ENCODE results near the gene PTGFRN.

The PTGFRN gene

DNA sequence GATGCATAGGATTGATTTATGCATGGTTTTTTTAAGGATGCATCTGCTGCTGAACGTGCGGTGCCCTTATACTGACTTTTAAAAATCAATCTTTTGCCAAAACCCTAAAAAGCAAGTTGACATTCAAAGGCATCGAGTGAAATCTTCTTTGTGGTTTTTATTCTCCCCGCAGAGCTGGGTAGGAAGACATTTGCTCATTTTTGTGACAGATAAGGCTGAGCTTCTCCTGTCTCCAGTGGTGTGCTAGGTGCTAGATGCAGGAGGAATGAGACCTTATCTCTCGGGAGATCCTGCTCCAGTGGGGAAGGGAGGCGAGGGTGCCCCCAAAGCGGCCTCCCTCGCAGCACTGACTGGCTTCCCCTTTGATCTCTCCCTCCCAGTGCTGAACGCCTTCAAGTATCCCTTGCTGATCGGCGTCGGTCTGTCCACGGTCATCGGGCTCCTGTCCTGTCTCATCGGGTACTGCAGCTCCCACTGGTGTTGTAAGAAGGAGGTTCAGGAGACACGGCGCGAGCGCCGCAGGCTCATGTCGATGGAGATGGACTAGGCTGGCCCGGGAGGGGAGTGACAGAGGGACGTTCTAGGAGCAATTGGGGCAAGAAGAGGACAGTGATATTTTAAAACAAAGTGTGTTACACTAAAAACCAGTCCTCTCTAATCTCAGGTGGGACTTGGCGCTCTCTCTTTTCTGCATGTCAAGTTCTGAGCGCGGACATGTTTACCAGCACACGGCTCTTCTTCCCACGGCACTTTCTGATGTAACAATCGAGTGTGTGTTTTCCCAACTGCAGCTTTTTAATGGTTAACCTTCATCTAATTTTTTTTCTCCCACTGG is 76.9 kb downstream of the PTGFRN start:
- H3K9ac ChIP-seq (ENCODE audit: low read depth, low read length), result no peak overlapping the region
- H3K36me3 ChIP-seq (ENCODE audit: insufficient read depth, low read depth, low read length), result peaks cover 23% of the 10 kb centered on the region
- no peak overlapping the region for H3K4me3 ChIP-seq (ENCODE audit: low read length)

DNA sequence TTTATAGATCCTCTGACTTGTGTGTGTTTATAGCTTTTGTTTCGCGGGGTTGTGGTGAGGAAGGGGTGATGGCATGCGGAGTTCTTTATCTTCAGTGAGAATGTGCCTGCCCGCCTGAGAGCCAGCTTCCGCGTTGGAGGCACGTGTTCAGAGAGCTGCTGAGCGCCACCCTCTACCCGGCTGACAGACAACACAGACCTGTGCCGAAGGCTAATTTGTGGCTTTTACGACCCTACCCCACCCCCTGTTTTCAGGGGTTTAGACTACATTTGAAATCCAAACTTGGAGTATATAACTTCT is 77.5 kb downstream of the PTGFRN start:
- Histone ChIP-seq H3K4me3 (ENCODE audit: low read length) (no peak overlapping the region), H3K9ac (ENCODE audit: low read depth, low read length) (no peak overlapping the region), H3K27me3 (ENCODE audit: insufficient read depth, low read length) (no peaks in the 10 kb centered on the region), H3K9me3 (ENCODE audit: insufficient read depth, low read depth, low read length) (no peaks in the 10 kb centered on the region), H3K4me1 (ENCODE audit: insufficient read depth, low read length) (peaks cover 5% of the 10 kb centered on the region; the same call in 1 of the 2 replicates), H3K27ac (ENCODE audit: low read length) (no peak overlapping the region), H3K36me3 (ENCODE audit: insufficient read depth, low read depth, low read length) (peaks cover 23% of the 10 kb centered on the region)

More for the DNA sequence above, 76.9 kb downstream of the PTGFRN start:
- peaks cover under 1% of the 10 kb centered on the region; the same call in 1 of the 2 replicates for H3K4me1 ChIP-seq (ENCODE audit: insufficient read depth, low read length)
- no peaks in the 10 kb centered on the region for H3K27me3 ChIP-seq (ENCODE audit: insufficient read depth, low read length)
- no peak overlapping the region for H3K27ac ChIP-seq (ENCODE audit: low read length)
- H3K9me3 ChIP-seq (ENCODE audit: insufficient read depth, low read depth, low read length), result no peaks in the 10 kb centered on the region

DNA sequence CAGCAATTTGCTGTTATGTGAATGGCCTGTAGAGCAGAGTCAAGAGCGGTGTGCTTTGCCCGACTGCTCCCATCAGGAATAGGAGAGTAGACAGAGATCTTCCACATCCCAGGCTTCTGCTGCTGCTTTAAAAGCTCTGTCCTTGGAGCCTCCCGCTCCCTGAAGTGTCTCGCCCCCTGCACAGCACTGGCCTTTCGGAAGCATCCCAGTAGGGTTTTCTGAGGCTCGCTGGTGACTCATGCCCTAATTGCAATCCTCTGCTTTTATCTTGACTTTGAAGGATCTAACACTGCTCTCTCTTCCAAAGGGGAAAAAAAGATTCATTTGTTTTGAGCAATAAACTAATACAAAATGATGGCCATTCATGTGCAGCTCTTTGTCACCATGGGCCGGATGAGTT is 78.5 kb downstream of the PTGFRN start:
- Histone ChIP-seq H3K4me3 (ENCODE audit: low read length) (no peak overlapping the region), H3K9ac (ENCODE audit: low read depth, low read length) (no peak overlapping the region), H3K27me3 (ENCODE audit: insufficient read depth, low read length) (no peaks in the 10 kb centered on the region), H3K4me1 (ENCODE audit: insufficient read depth, low read length) (peaks cover 5% of the 10 kb centered on the region; the same call in 1 of the 2 replicates), H3K27ac (ENCODE audit: low read length) (no peak overlapping the region), H3K36me3 (ENCODE audit: insufficient read depth, low read depth, low read length) (peaks cover 23% of the 10 kb centered on the region), H3K9me3 (ENCODE audit: insufficient read depth, low read depth, low read length) (no peaks in the 10 kb centered on the region)

DNA sequence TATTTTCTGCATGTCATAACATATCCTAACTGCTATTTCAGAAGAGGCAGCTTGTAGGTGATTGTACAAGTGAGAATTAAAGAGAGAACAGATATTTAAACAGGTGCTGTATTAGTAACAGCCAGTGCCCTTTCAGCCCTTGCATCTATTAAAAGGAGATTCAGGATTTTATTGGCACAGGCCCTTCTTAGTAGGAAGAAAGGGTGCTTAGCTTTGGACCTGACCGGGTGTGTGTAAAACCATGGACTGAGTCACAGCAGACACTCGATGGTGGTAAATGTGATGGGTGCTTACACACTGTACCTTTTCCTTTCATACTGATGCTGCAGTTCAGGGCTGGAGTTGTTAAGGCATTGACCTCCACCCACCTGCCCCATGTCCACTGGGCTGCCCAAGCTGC is 79.2 kb downstream of the PTGFRN start:
- no peak overlapping the region for H3K4me3 ChIP-seq (ENCODE audit: low read length)
- peaks cover 5% of the 10 kb centered on the region; the same call in 1 of the 2 replicates for H3K4me1 ChIP-seq (ENCODE audit: insufficient read depth, low read length)
- no peaks in the 10 kb centered on the region for H3K9me3 ChIP-seq (ENCODE audit: insufficient read depth, low read depth, low read length)
- no peaks in the 10 kb centered on the region for H3K27me3 ChIP-seq (ENCODE audit: insufficient read depth, low read length)
- no peak overlapping the region for H3K9ac ChIP-seq (ENCODE audit: low read depth, low read length)
- peaks cover 23% of the 10 kb centered on the region for H3K36me3 ChIP-seq (ENCODE audit: insufficient read depth, low read depth, low read length)
- H3K27ac ChIP-seq (ENCODE audit: low read length), result no peak overlapping the region

DNA sequence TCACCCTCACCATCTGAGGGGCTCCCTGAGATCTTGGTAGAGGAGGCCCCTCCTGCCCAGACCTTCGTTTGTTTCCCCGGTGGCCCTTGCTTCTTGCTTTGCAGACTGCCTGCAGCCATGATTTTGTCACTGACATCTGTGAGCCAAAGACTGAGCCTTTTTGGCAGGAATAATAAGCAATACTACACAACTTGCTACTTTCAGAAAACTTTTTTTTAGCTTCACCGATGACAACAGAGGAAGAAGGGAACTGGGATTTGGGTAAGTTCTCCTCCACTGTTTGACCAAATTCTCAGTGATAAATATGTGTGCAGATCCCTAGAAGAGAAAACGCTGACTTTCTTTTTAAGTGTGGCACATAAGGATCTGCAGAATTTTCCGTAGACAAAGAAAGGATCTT is 80.1 kb downstream of the PTGFRN start:
- no peak overlapping the region for H3K4me3 ChIP-seq (ENCODE audit: low read length)
- no peak overlapping the region for H3K9ac ChIP-seq (ENCODE audit: low read depth, low read length)
- H3K9me3 ChIP-seq (ENCODE audit: insufficient read depth, low read depth, low read length), result no peaks in the 10 kb centered on the region
- peaks cover 15% of the 10 kb centered on the region for H3K36me3 ChIP-seq (ENCODE audit: insufficient read depth, low read depth, low read length)
- H3K27me3 ChIP-seq (ENCODE audit: insufficient read depth, low read length), result no peaks in the 10 kb centered on the region
- H3K4me1 ChIP-seq (ENCODE audit: insufficient read depth, low read length), result peaks cover 5% of the 10 kb centered on the region; the same call in 1 of the 2 replicates
- no peak overlapping the region for H3K27ac ChIP-seq (ENCODE audit: low read length)

DNA sequence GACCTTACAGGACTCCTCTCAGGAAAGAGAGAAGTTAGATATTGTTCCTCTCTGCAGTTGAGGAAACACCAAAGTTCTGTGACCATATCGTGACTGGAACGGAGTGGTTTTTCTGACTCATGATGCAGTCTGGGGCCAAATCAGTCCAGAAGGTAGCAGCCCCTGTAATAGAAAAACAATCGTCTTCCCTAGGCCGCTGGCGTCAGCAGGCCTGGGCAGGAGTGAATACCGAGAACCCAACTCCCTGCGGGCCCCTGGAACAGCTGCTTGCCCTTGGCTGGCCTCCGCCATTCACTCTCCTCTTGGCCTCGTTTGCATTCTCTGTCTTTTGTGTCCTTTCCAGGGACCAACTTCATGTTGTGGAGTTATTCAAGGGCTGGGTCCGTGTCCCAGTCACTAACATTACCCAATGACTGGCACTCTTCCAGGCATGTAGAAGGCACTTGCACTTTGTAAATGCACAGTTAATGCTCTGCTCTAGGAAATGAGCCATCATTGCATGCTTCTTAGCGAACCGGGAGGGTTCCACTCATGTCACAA is 81.0 kb downstream of the PTGFRN start:
- Histone ChIP-seq H3K27ac (ENCODE audit: low read length) (no peak overlapping the region), H3K9ac (ENCODE audit: low read depth, low read length) (no peak overlapping the region), H3K36me3 (ENCODE audit: insufficient read depth, low read depth, low read length) (peaks cover 14% of the 10 kb centered on the region), H3K27me3 (ENCODE audit: insufficient read depth, low read length) (no peaks in the 10 kb centered on the region), H3K4me3 (ENCODE audit: low read length) (no peak overlapping the region), H3K4me1 (ENCODE audit: insufficient read depth, low read length) (peaks cover 5% of the 10 kb centered on the region; the same call in 1 of the 2 replicates), H3K9me3 (ENCODE audit: insufficient read depth, low read depth, low read length) (no peaks in the 10 kb centered on the region)

DNA sequence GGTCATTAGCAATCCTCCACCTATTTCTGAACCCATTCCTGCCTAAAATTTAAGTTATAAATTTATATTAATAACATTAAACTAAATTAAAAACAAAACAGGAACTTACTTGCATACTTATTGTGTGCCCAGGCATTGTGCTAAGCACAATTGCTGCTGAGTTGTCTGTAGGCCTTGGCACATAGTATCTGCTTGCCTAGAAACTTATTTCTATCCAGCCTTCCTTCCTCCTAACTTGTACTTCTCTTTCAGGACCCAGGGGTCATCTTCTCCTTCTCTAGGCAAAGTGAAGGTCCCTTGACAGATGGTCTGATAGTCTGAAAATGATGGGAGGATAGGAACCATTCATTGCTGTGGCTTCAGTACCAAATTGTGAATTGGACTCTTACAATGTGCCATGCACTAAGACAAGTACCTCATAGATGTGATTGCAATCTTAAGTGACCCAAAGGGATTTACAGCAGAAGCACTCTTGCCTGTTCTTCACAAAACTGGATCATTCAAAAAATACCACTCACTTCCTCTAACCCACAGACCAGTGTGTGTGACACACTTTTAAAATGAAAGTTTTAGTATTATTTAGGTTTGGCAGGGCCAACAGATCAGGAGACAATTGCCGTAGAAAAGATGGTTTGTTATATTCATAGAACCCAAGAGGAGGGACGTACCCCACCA is 81.6 kb downstream of the PTGFRN start:
- Histone ChIP-seq H3K27ac (ENCODE audit: low read length) (no peak overlapping the region), H3K27me3 (ENCODE audit: insufficient read depth, low read length) (no peaks in the 10 kb centered on the region), H3K9ac (ENCODE audit: low read depth, low read length) (no peak overlapping the region), H3K36me3 (ENCODE audit: insufficient read depth, low read depth, low read length) (peaks cover 14% of the 10 kb centered on the region), H3K9me3 (ENCODE audit: insufficient read depth, low read depth, low read length) (no peaks in the 10 kb centered on the region), H3K4me3 (ENCODE audit: low read length) (no peak overlapping the region), H3K4me1 (ENCODE audit: insufficient read depth, low read length) (peaks cover 5% of the 10 kb centered on the region; the same call in 1 of the 2 replicates)

DNA sequence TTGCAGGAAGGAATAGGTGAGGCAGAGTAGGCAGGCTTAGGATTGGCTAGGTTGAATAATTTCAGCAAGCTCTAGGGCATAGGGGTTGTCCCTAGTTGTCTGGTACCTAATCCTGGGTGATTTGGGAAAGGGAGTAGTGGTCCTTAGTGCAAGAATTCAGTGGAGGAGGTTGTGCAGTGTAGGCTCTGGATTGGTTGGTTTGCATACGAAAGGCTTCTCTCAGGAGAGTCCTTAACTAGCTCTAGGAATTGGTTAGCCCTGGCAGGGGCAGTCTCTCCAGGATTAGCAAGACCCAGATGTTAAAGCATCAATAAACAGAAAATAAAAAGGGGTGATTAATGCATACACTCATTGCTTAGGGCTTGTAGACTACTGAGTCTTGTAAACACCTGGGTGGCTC is 82.2 kb downstream of the PTGFRN start:
- no peaks in the 10 kb centered on the region for H3K9me3 ChIP-seq (ENCODE audit: insufficient read depth, low read depth, low read length)
- H3K4me3 ChIP-seq (ENCODE audit: low read length), result no peak overlapping the region
- no peaks in the 10 kb centered on the region for H3K27me3 ChIP-seq (ENCODE audit: insufficient read depth, low read length)
- H3K36me3 ChIP-seq (ENCODE audit: insufficient read depth, low read depth, low read length), result peaks cover 14% of the 10 kb centered on the region
- H3K27ac ChIP-seq (ENCODE audit: low read length), result no peak overlapping the region
- no peak overlapping the region for H3K9ac ChIP-seq (ENCODE audit: low read depth, low read length)
- peaks cover 5% of the 10 kb centered on the region; the same call in 1 of the 2 replicates for H3K4me1 ChIP-seq (ENCODE audit: insufficient read depth, low read length)

DNA sequence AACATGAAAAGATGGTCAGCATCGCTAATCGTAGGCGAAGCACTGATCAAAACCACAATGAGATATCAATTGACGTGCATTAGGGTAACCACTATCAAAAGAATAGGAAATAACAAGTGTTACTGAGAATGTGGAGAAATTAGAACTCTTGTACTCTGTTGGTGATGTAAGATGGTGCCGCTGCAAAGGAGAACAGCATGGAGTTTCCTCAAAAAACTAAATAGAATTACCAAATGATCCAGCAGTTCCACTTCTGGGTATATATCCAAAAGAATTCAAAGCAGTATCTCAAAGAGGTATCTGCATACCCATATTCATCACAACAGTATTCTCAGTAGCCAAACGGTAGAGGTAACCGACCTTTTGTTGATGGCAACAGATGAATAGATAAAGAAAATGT is 83.6 kb downstream of the PTGFRN start:
- Histone ChIP-seq H3K9ac (ENCODE audit: low read depth, low read length) (no peak overlapping the region), H3K27me3 (ENCODE audit: insufficient read depth, low read length) (no peaks in the 10 kb centered on the region), H3K27ac (ENCODE audit: low read length) (no peak overlapping the region), H3K36me3 (ENCODE audit: insufficient read depth, low read depth, low read length) (peaks cover 9% of the 10 kb centered on the region), H3K4me3 (ENCODE audit: low read length) (no peak overlapping the region), H3K4me1 (ENCODE audit: insufficient read depth, low read length) (peaks cover 5% of the 10 kb centered on the region; the same call in 1 of the 2 replicates), H3K9me3 (ENCODE audit: insufficient read depth, low read depth, low read length) (no peaks in the 10 kb centered on the region)

DNA sequence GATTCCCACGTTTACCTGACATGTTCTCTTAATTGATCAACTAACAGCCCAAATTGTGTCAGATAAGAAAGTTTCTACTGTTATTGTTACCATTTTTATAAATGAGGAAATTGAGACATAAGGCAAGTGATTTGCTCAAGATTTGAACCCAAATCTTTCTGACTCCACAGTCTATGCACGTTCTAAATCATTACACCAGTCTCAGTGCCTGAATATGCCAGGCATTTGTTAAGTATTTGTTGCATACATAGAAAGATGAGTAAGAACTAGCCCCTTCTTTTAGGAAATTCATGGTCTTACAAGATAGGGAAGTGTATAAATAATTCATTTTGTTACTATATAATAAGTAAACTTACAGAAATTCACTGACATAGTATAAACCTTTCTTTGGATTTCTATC is 84.7 kb downstream of the PTGFRN start:
- Histone ChIP-seq H3K27me3 (ENCODE audit: insufficient read depth, low read length) (no peaks in the 10 kb centered on the region), H3K27ac (ENCODE audit: low read length) (no peak overlapping the region), H3K4me3 (ENCODE audit: low read length) (no peak overlapping the region), H3K4me1 (ENCODE audit: insufficient read depth, low read length) (peaks cover 5% of the 10 kb centered on the region; the same call in 1 of the 2 replicates), H3K9me3 (ENCODE audit: insufficient read depth, low read depth, low read length) (no peaks in the 10 kb centered on the region), H3K9ac (ENCODE audit: low read depth, low read length) (no peak overlapping the region), H3K36me3 (ENCODE audit: insufficient read depth, low read depth, low read length) (peaks cover 9% of the 10 kb centered on the region)

DNA sequence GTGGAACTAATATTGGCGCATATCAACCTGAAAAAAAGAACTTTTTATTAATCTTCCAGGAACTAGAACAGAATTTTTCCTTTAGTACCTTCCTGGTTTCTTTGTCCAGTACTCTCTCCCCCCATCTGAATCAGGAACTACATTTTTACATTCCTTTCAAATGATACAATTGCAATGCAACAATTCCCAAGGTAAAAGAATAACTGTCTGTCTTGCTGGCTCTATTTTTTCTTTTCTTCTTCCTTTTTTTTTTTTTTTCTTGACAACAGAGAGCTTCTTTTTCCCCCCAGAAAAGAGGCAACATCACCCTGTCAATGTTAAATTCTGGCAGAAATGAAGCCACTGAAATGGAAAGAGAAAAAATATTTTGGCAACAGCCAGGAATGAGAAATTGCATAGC is 87.3 kb downstream of the PTGFRN start:
- Histone ChIP-seq H3K9me3 (ENCODE audit: insufficient read depth, low read depth, low read length) (no peaks in the 10 kb centered on the region), H3K4me3 (ENCODE audit: low read length) (no peak overlapping the region), H3K27me3 (ENCODE audit: insufficient read depth, low read length) (no peaks in the 10 kb centered on the region), H3K9ac (ENCODE audit: low read depth, low read length) (no peak overlapping the region), H3K27ac (ENCODE audit: low read length) (no peak overlapping the region), H3K36me3 (ENCODE audit: insufficient read depth, low read depth, low read length) (no peaks in the 10 kb centered on the region), H3K4me1 (ENCODE audit: insufficient read depth, low read length) (0 out of 2 replicates have a peak, but pooled peaks cover under 1% of the 10 kb centered on the region)

DNA sequence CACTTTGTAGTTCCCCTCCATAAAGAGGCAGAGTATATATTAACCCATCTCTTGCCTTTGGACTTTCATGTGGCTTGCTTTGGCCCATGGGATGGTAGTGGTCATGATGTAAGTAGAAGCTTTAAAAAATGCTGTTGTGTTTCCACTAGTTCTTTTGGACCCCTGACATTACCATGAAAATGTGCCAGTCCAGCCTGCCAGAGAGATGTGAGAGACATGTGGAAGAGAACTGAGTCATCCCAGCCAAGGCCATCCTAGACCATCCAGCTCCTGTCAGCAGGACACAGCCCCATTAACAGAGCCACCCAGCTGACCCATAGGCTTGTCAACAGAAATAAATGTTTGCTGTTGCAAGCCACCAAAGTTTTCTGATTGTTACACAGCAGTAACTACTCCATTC is 87.9 kb downstream of the PTGFRN start:
- Histone ChIP-seq H3K9ac (ENCODE audit: low read depth, low read length) (no peak overlapping the region), H3K9me3 (ENCODE audit: insufficient read depth, low read depth, low read length) (no peaks in the 10 kb centered on the region), H3K27me3 (ENCODE audit: insufficient read depth, low read length) (no peaks in the 10 kb centered on the region), H3K4me1 (ENCODE audit: insufficient read depth, low read length) (no peaks in the 10 kb centered on the region), H3K4me3 (ENCODE audit: low read length) (no peak overlapping the region), H3K27ac (ENCODE audit: low read length) (no peak overlapping the region), H3K36me3 (ENCODE audit: insufficient read depth, low read depth, low read length) (no peaks in the 10 kb centered on the region)
